Upper lobe of left lung (tissue), 6 donors: ENCODE measurements around the gene GRK1. TPM values are rescaled to one million over a fixed set of nuclear protein-coding genes. Genes with fewer than 3 reads are reported as not detected.

Source experiments
- ATAC-seq, 2 donors: fragments of 200-7000 bp; cut with Tn5 transposase; one replicate each; pipeline ENCODE4 v1.9.1; 2022; ENCODE audit warnings: mild to moderate bottlenecking in 2 of 2, moderate library complexity in 2 of 2; ENCODE audit not compliant: low FRiP score in 2 of 2
- DNase-seq, 2 donors: peaks; one replicate each; pipeline ENCODE4 v3.0.0-alpha.2; 2019 to 2020
- H3K27ac ChIP-seq, 4 donors: fragments of 200-600 bp; sonication (generic); one replicate each; pipeline ENCODE4 v1.5.1; 2016 to 2019
- H3K27me3 ChIP-seq, 4 donors: fragments of 200-600 bp; sonication (generic); one replicate each; pipeline ENCODE4 v1.5.1; 2017 to 2019
- H3K36me3 ChIP-seq, 4 donors: fragments of 200-600 bp; sonication (generic); one replicate each; pipeline ENCODE4 v1.5.1; 2016 to 2019
- H3K4me1 ChIP-seq, 4 donors: fragments of 200-600 bp; sonication (generic); one replicate each; pipeline ENCODE4 v1.5.1; 2018 to 2019
- H3K4me3 ChIP-seq, 4 donors: fragments of 200-600 bp; sonication (generic); one replicate each; pipeline ENCODE4 v1.5.1; 2017 to 2019; ENCODE audit warnings: mild to moderate bottlenecking in 2 of 4, moderate library complexity in 1 of 4
- H3K9me3 ChIP-seq, 4 donors: fragments of 200-600 bp; sonication (generic); one replicate each; pipeline ENCODE4 v1.5.1; 2018 to 2019
- CTCF ChIP-seq, 6 experiments: fragments of 450-650 bp in 4 of 6; fragments of 200-600 bp in 2 of 6; sonication (generic) in 2 of 6; IDR thresholded peaks; one replicate each; pipeline ENCODE4 v1.5.1; 2016 to 2019; ENCODE audit warnings: antibody characterized with exemption in 6 of 6
- EP300 ChIP-seq, 4 donors: sonication (generic); formaldehyde crosslinking; IDR thresholded peaks; one replicate each; pipeline ENCODE4 v1.5.1; 2017; ENCODE audit warnings: antibody characterized with exemption in 4 of 4, control low read depth in 2 of 4
- POLR2A ChIP-seq, 4 donors: fragments of 450-650 bp; IDR thresholded peaks; one replicate each; pipeline ENCODE4 v1.5.1; 2016 to 2017; ENCODE audit warnings: antibody characterized with exemption in 4 of 4, mild to moderate bottlenecking in 2 of 4
- POLR2AphosphoS5 ChIP-seq, 2 donors: sonication (generic); formaldehyde crosslinking; IDR thresholded peaks; one replicate each; pipeline ENCODE4 v1.5.1; 2017; ENCODE audit warnings: antibody characterized with exemption in 2 of 2
- WGBS, 2 donors: methylation state at CpG; one replicate each; pipeline ENCODE4 v1.1.5; 2017 to 2018; 5-methylcytosine and 5-hydroxymethylcytosine counted together
- total RNA-seq, 6 donors: library from RNA; depleted of rRNA in 4 of 6; stranded (reverse); fragments of >200 nt in 4 of 6; gene quantifications; one replicate each; pipeline versions ENCODE4 v1.1.0 to v1.2.1, GENCODE V29; 2016 to 2021
- donor health status: DM: no; HTN: no; CAD: no; lungs with moderate emphysema.
- donor health status: DM: no; HTN: yes; CAD: no; lungs with severe emphysema.

GRK1 gene
- total RNA-seq, 6 donors from 2014 or later, result 0.15 to 5.2 TPM; not detected in 4

- ATAC-seq (no peak), DNase-seq (no peak)
- Histone ChIP-seq H3K4me3 (no peak overlapping the region), H3K4me1 (no peaks in the 10 kb centered on the region), H3K9me3 (peaks cover 0 to 8% (median 2%) of the 10 kb centered on the region in 4 donors), H3K27me3 (no peaks in the 10 kb centered on the region), H3K36me3 (no peaks in the 10 kb centered on the region), H3K27ac (no peak overlapping the region)
- 78 to 81% methylated on average over 2 of the region's 2 CpGs for WGBS, 2 donors
- TF ChIP-seq POLR2AphosphoS5 (IDR thresholded peaks at IDR 0.05) (no peak), CTCF (IDR thresholded peaks at IDR 0.05) (no peak), EP300 (IDR thresholded peaks at IDR 0.05) (no peak), POLR2A (IDR thresholded peaks at IDR 0.05) (no peak)
Measured at GRCh38 chr13:113661509-113661908, 5.5 kb upstream of the GRK1 start.

GRCh38 chr13:113663934-113664333 lies 3.1 kb upstream of the GRK1 start:
- TF ChIP-seq CTCF (IDR thresholded peaks at IDR 0.05), result no peak
- TF ChIP-seq POLR2A (IDR thresholded peaks at IDR 0.05), result no peak
- TF ChIP-seq POLR2AphosphoS5 (IDR thresholded peaks at IDR 0.05), result no peak
- no peak for TF ChIP-seq EP300 (IDR thresholded peaks at IDR 0.05)
- ATAC-seq, result no peak

GRCh38 chr13:113664751-113665596 lies 2.0 kb upstream of the GRK1 start:
- H3K27ac ChIP-seq, result no peak overlapping the region
- H3K4me3 ChIP-seq, result no peak overlapping the region
- H3K4me1 ChIP-seq, result no peaks in the 10 kb centered on the region
- peaks cover 0 to 8% (median 2%) of the 10 kb centered on the region in 4 donors for H3K9me3 ChIP-seq
- ATAC-seq, result peak in 1 of 2 donors; percentile 8
- no peaks in the 10 kb centered on the region for H3K36me3 ChIP-seq
- DNase-seq, result peak; percentile 17 to 75
- no peak for TF ChIP-seq POLR2AphosphoS5 (IDR thresholded peaks at IDR 0.05)
- TF ChIP-seq POLR2A (IDR thresholded peaks at IDR 0.05), result no peak
- no peak for TF ChIP-seq CTCF (IDR thresholded peaks at IDR 0.05)
- no peak for TF ChIP-seq EP300 (IDR thresholded peaks at IDR 0.05)
- no peaks in the 10 kb centered on the region for H3K27me3 ChIP-seq
- 53 to 73% methylated on average over 14 to 21 of the region's 21 CpGs for WGBS, 2 donors

More at GRCh38 chr13:113663934-113664333, 3.1 kb upstream of the GRK1 start:
- H3K4me1 ChIP-seq, result no peaks in the 10 kb centered on the region
- H3K27me3 ChIP-seq, result no peaks in the 10 kb centered on the region
- no peaks in the 10 kb centered on the region for H3K36me3 ChIP-seq
- 77 to 81% methylated on average over 15 of the region's 15 CpGs for WGBS, 2 donors
- peaks cover 0 to 8% (median 2%) of the 10 kb centered on the region in 4 donors for H3K9me3 ChIP-seq
- DNase-seq, result peak in 1 of 2 donors; percentile 14
- no peak overlapping the region for H3K27ac ChIP-seq
- H3K4me3 ChIP-seq, result no peak overlapping the region

GRCh38 chr13:113665597-113666328 lies 1.3 kb upstream of the GRK1 start:
- no peak overlapping the region for H3K27ac ChIP-seq
- ATAC-seq (peak; percentile 6 to 14), DNase-seq (peak in 1 of 2 donors; percentile 15)
- TF ChIP-seq EP300 (IDR thresholded peaks at IDR 0.05) (no peak), POLR2A (IDR thresholded peaks at IDR 0.05) (no peak), CTCF (IDR thresholded peaks at IDR 0.05) (no peak), POLR2AphosphoS5 (IDR thresholded peaks at IDR 0.05) (no peak)
- WGBS, 2 donors, result 100% methylated on average over 2 of the region's 3 CpGs; no CpG with 5 or more reads in 1 of the 2 donors
- no peaks in the 10 kb centered on the region for H3K4me1 ChIP-seq
- H3K36me3 ChIP-seq, result no peaks in the 10 kb centered on the region
- no peaks in the 10 kb centered on the region for H3K27me3 ChIP-seq
- peaks cover 0 to 8% (median 2%) of the 10 kb centered on the region in 4 donors for H3K9me3 ChIP-seq
- H3K4me3 ChIP-seq, result no peak overlapping the region
